Keratinocyte (primary cell): ENCODE results near the gene SPATC1L. TPM values are rescaled to one million over a fixed set of nuclear protein-coding genes. Genes with fewer than 3 reads are reported as not detected.

Source experiments
- DNase-seq: peaks from one replicate; pipeline ENCODE4 v3.0.0-alpha.2; 2011; ENCODE audit warnings: low read depth, missing footprints, low spot score
- FAIRE-seq: peaks from 2 replicates; lab custom pipeline; 2011; peaks lifted over from hg19 to GRCh38; lab: Jason Lieb, UNC
- H2AFZ ChIP-seq: 2 replicates; pipeline ENCODE4 v1.6.0; 2012; ENCODE audit warnings: low read length, control low read depth, inconsistent platforms; ENCODE audit not compliant: control insufficient read depth
- H3K27ac ChIP-seq: 2 replicates; pipeline ENCODE4 v1.5.1; 2011; ENCODE audit warnings: low read length; ENCODE audit not compliant: control insufficient read depth, insufficient read depth
- H3K27me3 ChIP-seq: 3 replicates; pipeline ENCODE4 v1.6.0; 2011; ENCODE audit warnings: low read length; ENCODE audit not compliant: control insufficient read depth, insufficient read depth; ENCODE audit errors: extremely low read depth
- H3K36me3 ChIP-seq, 2 experiments: 2 replicates in 1 of 2; 3 replicates in 1 of 2; pipeline ENCODE4 v1.5.1; 2011; ENCODE audit warnings: low read length in 2 of 2, mild to moderate bottlenecking in 1 of 2; ENCODE audit not compliant: control insufficient read depth in 2 of 2, insufficient read depth in 2 of 2; ENCODE audit errors: extremely low read depth in 1 of 2
- H3K4me1 ChIP-seq: 3 replicates; pipeline ENCODE4 v1.5.1; 2011; ENCODE audit warnings: low read length; ENCODE audit not compliant: control insufficient read depth, insufficient read depth; ENCODE audit errors: extremely low read depth
- H3K4me2 ChIP-seq: 3 replicates; pipeline ENCODE4 v1.6.0; 2011; ENCODE audit warnings: low read depth, low read length; ENCODE audit not compliant: control insufficient read depth, insufficient read depth; ENCODE audit errors: extremely low read depth
- H3K4me3 ChIP-seq, 3 experiments: fragments of 200-600 bp in 1 of 3; sonication (generic) in 1 of 3; 2 replicates in 2 of 3; 3 replicates in 1 of 3; pipeline ENCODE4 v1.5.1; 2011 to 2016; ENCODE audit warnings: low read length in 3 of 3, mild to moderate bottlenecking in 3 of 3, control low read depth in 2 of 3, inconsistent platforms in 1 of 3, low read depth in 1 of 3, mixed read lengths in 1 of 3, mixed run types in 1 of 3, moderate library complexity in 1 of 3; ENCODE audit not compliant: control insufficient read depth in 2 of 3, insufficient read depth in 2 of 3; ENCODE audit errors: extremely low read depth in 1 of 3
- H3K79me2 ChIP-seq: 2 replicates; pipeline ENCODE4 v1.6.0; 2012; ENCODE audit warnings: low read length; ENCODE audit not compliant: control insufficient read depth, insufficient read depth
- H3K9ac ChIP-seq: 3 replicates; pipeline ENCODE4 v1.6.0; 2011; ENCODE audit warnings: low read length; ENCODE audit not compliant: control insufficient read depth, insufficient read depth; ENCODE audit errors: extremely low read depth
- H3K9me1 ChIP-seq: 3 replicates; pipeline ENCODE4 v1.6.0; 2011; ENCODE audit warnings: low read length; ENCODE audit not compliant: control insufficient read depth, insufficient read depth; ENCODE audit errors: extremely low read depth
- H3K9me3 ChIP-seq: 2 replicates; pipeline ENCODE4 v1.5.1; 2012; ENCODE audit warnings: low read depth, low read length; ENCODE audit not compliant: control insufficient read depth
- H4K20me1 ChIP-seq: 3 replicates; pipeline ENCODE4 v1.6.0; 2011; ENCODE audit warnings: low read length; ENCODE audit not compliant: control insufficient read depth, insufficient read depth; ENCODE audit errors: extremely low read depth
- EZH2 ChIP-seq: IDR thresholded peaks from one replicate; pipeline ENCODE4 v1.6.1; 2012; ENCODE audit warnings: inconsistent platforms, mild to moderate bottlenecking, low read length, moderate library complexity
- dilution Hi-C: fragments of 300-500 bp; cut with MboI; formaldehyde crosslinking; loops from one replicate; pipeline ENCODE4 v1.7.0; 2020; ENCODE audit warnings: low sequenced_read_pairs; ENCODE audit not compliant: extremely low pct_ligation_motif_present
- polyA plus RNA-seq, 5 experiments: library from polyadenylated mRNA; depleted of rRNA in 3 of 5; stranded (reverse) in 3 of 5; stranded (forward) in 1 of 5; unstranded in 1 of 5; fragments of >200 nt; gene quantifications; 1 replicate in 1 of 5; 2 replicates in 3 of 5; 3 replicates in 1 of 5; pipeline versions ENCODE4 v1.2.1 to v1.2.3, GENCODE V29; 2011 to 2012; ENCODE audit warnings: missing spikeins in 2 of 5, low read depth in 1 of 5, low replicate concordance in 1 of 5
- TF ChIP-seq, protein P1 (sequence below), 3 experiments: IDR thresholded peaks in 1 of 3; conservative IDR thresholded peaks in 1 of 3; optimal IDR thresholded peaks in 1 of 3; 2 replicates in 2 of 3; 3 replicates in 1 of 3; pipeline versions ENCODE3 to v1.5.1; 2011; ENCODE audit warnings: low read length in 3 of 3, mild to moderate bottlenecking in 3 of 3, moderate library complexity in 2 of 3, control low read depth in 1 of 3, inconsistent platforms in 1 of 3; ENCODE audit not compliant: insufficient read depth in 2 of 3; ENCODE audit errors: extremely low read depth in 1 of 3

Gene SPATC1L
- polyA plus RNA-seq, 1 donor (not counting 4 experiments of a cell fraction or from before 2014, with no cell fraction given) = 1.3 TPM

DNA sequence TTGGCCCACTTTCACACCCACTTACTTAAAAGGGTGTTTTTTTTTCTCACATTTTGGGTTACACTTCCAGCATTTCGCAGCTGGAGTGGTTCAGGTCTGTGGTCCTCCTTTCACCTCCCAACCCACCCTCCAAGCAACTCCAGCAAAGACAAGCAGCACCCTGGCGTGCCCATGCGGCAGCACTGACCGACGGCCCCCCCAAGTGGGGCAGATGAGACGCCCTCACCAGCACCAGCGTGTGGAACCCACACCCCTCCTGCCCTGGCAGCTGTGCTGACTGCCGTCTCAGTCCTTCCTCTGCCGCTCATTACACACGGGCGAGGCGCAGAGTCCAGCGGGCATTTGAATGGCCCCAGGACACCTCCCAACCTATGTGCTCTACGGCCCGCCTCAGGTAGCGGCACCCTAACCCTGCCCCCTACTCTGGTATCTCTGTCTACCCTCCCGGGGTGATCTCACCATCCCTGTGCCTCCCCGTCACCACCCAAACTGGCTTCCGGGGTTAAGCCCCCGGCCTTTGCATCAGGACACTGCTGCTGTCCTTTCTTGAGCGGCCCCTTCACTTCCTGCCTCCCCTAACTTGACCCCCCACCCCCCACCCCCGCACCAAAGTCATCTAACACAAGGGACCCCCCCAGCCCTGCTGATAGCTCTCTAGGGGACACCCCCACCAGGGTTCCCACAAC lies 33.4 kb upstream of the SPATC1L start:
- no peak overlapping the region for H2AFZ ChIP-seq
- peaks cover 59 to 61% of the 10 kb centered on the region in 2 experiments for H3K36me3 ChIP-seq
- peaks cover 73% of the 10 kb centered on the region for H3K79me2 ChIP-seq
- no peak overlapping the region for H3K4me2 ChIP-seq
- H3K4me1 ChIP-seq = no peaks in the 10 kb centered on the region
- no peaks in the 10 kb centered on the region for H3K9me1 ChIP-seq
- dilution Hi-C loops = no loop called here
- no peak for DNase-seq
- no peak for TF ChIP-seq EZH2
- TF ChIP-seq, protein P1, sequence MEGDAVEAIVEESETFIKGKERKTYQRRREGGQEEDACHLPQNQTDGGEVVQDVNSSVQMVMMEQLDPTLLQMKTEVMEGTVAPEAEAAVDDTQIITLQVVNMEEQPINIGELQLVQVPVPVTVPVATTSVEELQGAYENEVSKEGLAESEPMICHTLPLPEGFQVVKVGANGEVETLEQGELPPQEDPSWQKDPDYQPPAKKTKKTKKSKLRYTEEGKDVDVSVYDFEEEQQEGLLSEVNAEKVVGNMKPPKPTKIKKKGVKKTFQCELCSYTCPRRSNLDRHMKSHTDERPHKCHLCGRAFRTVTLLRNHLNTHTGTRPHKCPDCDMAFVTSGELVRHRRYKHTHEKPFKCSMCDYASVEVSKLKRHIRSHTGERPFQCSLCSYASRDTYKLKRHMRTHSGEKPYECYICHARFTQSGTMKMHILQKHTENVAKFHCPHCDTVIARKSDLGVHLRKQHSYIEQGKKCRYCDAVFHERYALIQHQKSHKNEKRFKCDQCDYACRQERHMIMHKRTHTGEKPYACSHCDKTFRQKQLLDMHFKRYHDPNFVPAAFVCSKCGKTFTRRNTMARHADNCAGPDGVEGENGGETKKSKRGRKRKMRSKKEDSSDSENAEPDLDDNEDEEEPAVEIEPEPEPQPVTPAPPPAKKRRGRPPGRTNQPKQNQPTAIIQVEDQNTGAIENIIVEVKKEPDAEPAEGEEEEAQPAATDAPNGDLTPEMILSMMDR (optimal IDR thresholded peaks at IDR 0.05 in 1 of 3, IDR thresholded peaks at IDR 0.05 in 1 of 3, conservative IDR thresholded peaks at IDR 0.05 in 1 of 3; ENCODE audit: extremely low read depth in 1 of 3, insufficient read depth in 2 of 3, low read length in 3 of 3) = no peak
- no peak overlapping the region for H3K27ac ChIP-seq
- no peaks in the 10 kb centered on the region for H3K9me3 ChIP-seq
- H3K9ac ChIP-seq = no peak overlapping the region
- no peak overlapping the region for H3K4me3 ChIP-seq
- FAIRE-seq = no peak
- no peaks in the 10 kb centered on the region for H3K27me3 ChIP-seq
- H4K20me1 ChIP-seq = peaks cover 29% of the 10 kb centered on the region

DNA sequence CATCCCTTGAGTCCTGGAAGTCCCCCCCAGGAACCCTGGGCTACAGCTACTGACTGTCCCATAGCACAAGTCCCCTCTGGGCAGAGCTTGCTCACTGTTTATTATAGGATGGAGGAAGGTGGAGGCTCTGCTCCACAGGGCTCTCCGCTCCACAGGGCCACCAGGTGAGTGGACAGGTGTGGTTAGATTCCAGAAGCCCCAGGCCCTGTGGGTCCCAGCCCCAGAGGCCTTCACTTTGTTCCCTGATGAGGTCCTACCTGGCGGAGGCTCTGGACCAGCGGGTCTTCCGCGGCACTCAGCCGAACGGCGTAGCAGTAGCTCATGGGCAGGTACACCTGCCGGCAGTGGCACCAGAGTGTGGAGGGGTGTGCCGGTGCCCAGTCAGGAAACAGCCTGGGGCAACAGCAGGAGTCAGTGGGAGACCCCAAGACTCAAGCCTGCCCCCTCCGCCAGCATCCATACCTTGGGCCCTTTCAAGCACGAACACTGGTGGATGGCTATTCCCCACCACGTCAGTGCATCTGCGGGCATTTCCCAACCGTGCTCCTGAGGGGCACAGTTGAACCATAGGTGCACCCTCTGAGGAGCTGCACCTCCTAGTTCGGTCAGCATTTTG lies 32.0 kb upstream of the SPATC1L start:
- DNase-seq = no peak
- TF ChIP-seq, protein P1 (optimal IDR thresholded peaks at IDR 0.05 in 1 of 3, IDR thresholded peaks at IDR 0.05 in 1 of 3, conservative IDR thresholded peaks at IDR 0.05 in 1 of 3; ENCODE audit: extremely low read depth in 1 of 3, insufficient read depth in 2 of 3, low read length in 3 of 3) = no peak
- TF ChIP-seq EZH2 = no peak
- Histone ChIP-seq H3K36me3 (peaks cover 57 to 60% of the 10 kb centered on the region in 2 experiments), H3K4me1 (no peaks in the 10 kb centered on the region), H3K9me1 (no peaks in the 10 kb centered on the region), H4K20me1 (peaks cover 24% of the 10 kb centered on the region), H3K79me2 (peaks cover 60% of the 10 kb centered on the region), H3K27me3 (no peaks in the 10 kb centered on the region), H3K9me3 (no peaks in the 10 kb centered on the region), H2AFZ (no peak overlapping the region), H3K4me2 (no peak overlapping the region), H3K4me3 (no peak overlapping the region), H3K27ac (no peak overlapping the region), H3K9ac (no peak overlapping the region)
- dilution Hi-C loops = no loop called here
- no peak for FAIRE-seq
